Fibroblast of mammary gland (primary cell): ENCODE measurements around the gene PSMD5.

Experiments
- DNase-seq: peaks from one replicate; pipeline ENCODE4 v3.0.0-alpha.2; 2010; ENCODE audit warnings: low read depth
- H3K4me3 ChIP-seq: 2 replicates; pipeline ENCODE4 v1.5.1; 2011; ENCODE audit warnings: low read depth, mild to moderate bottlenecking, low read length, moderate library complexity; ENCODE audit not compliant: control insufficient read depth
- TF ChIP-seq, protein P1 (sequence below): conservative IDR thresholded peaks from 2 replicates; pipeline ENCODE4 v1.5.1; 2011; ENCODE audit warnings: low read depth, low read length, inconsistent platforms; ENCODE audit not compliant: control insufficient read depth, insufficient read depth

Gene PSMD5

GRCh38 chr9:120837921-120838320 is 4.8 kb downstream of the PSMD5 start:
- TF ChIP-seq, protein P1, sequence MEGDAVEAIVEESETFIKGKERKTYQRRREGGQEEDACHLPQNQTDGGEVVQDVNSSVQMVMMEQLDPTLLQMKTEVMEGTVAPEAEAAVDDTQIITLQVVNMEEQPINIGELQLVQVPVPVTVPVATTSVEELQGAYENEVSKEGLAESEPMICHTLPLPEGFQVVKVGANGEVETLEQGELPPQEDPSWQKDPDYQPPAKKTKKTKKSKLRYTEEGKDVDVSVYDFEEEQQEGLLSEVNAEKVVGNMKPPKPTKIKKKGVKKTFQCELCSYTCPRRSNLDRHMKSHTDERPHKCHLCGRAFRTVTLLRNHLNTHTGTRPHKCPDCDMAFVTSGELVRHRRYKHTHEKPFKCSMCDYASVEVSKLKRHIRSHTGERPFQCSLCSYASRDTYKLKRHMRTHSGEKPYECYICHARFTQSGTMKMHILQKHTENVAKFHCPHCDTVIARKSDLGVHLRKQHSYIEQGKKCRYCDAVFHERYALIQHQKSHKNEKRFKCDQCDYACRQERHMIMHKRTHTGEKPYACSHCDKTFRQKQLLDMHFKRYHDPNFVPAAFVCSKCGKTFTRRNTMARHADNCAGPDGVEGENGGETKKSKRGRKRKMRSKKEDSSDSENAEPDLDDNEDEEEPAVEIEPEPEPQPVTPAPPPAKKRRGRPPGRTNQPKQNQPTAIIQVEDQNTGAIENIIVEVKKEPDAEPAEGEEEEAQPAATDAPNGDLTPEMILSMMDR, result no peak
- DNase-seq, result no peak

GRCh38 chr9:120833325-120833724 is 9.4 kb downstream of the PSMD5 start:
- TF ChIP-seq, protein P1, result no peak
- H3K4me3 ChIP-seq, result no peak overlapping the region
- no peak for DNase-seq

More at GRCh38 chr9:120837921-120838320, 4.8 kb downstream of the PSMD5 start:
- H3K4me3 ChIP-seq, result no peak overlapping the region

DNA sequence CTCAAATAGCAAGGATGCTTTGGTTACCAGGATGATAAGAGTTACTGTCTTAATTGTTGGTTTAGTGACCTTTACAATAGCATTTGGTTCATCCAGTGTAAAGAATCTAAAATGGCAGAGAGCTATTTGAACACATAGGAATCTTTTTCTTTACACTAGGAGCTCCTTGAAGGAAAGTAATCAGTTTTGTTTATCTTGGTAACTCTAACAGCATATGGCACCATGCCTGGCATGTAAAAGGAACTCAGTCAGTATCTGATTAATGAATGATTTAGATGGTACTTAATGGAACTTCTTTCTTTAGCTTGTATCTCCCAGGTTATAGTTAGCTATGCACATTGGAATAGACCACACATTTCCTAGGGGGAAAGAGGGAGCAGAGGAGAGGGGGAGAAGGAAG is 9.9 kb downstream of the PSMD5 start:
- TF ChIP-seq, protein P1, result no peak
- H3K4me3 ChIP-seq, result no peak overlapping the region
- DNase-seq, result no peak

DNA sequence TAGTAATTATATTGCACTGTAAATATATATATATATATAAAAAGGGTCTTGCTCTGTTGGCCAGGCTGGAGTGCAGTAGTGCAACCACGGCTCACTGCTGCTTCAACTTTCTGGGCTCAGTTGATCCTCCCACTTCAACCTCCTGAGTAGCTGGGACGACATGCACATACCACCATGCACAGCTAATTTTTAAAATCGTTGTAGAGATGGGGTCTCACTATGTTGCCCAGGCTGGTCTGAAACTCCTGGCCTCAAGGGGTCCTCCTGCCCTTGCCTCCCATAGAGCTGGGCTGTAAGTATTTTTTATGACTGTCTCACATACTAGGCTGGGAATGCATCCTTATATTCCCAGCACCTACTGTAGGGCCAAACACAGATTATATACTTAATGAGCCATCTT is 11.9 kb downstream of the PSMD5 start:
- DNase-seq, result no peak
- no peak overlapping the region for H3K4me3 ChIP-seq
- TF ChIP-seq, protein P1, result no peak

DNA sequence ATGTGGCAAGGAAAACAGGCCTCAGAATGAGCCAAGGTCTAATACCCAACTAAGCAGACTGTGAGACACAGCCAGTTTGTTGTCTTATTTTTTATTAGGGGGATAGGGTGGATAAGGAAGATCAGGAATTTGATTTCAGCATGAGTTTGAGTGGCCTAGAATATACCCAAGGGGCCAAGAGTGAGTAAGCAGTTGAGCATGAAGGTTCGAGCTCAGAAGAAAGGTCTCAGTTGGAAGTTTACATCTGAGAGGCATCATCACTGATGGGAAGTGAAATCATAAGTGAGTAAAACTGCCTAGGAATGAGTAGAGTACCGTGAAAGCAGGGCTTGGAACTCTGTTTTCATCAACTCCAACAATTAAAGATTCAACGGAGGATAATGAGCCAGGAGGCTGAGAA is 12.6 kb downstream of the PSMD5 start:
- peak; percentile 67 for DNase-seq
- TF ChIP-seq, protein P1, result no peak

DNA sequence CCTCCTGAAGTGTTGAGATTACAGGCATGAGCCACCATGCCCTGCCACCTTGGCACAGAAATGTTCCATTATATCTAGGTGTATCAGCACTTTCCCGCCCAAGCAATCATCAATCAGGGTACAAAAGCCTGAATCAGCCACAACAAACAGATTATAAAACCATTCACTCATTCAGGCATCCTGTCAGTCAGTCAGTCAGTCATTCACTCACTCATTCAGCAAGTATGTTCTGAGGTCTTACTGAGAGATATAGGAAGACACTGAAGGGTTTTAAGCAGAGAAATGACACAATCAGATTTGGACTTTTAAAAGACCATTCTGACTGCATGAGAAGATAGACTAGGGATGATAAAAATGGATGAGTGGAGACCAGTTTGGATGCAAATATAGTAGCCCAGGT is 13.1 kb downstream of the PSMD5 start:
- TF ChIP-seq, protein P1, result no peak
- no peak for DNase-seq
- H3K4me3 ChIP-seq, result no peak overlapping the region

More for the DNA sequence above, 12.6 kb downstream of the PSMD5 start:
- no peak overlapping the region for H3K4me3 ChIP-seq

GRCh38 chr9:120820095-120820494 is 22.6 kb downstream of the PSMD5 start:
- DNase-seq, result no peak
- TF ChIP-seq, protein P1, result no peak
- H3K4me3 ChIP-seq, result no peak overlapping the region
